Measurements from ENCODE around the gene GRIP2.
A peak's percentile ranks its signal among the peaks of the same experiment; 100 is the strongest.

The GRIP2 gene

GRCh38 chr3:14481646-14482036, 58.5 kb downstream of the GRIP2 start:
- DNase-seq: no peak

- DNase-seq: no peak
These were observed 59.0 kb downstream of the GRIP2 start for GRCh38 chr3:14481018-14481645.

GRCh38 chr3:14480207-14481017, 59.7 kb downstream of the GRIP2 start:
- DNase-seq: peak; percentile 48

- no peak for DNase-seq
These were observed 60.6 kb downstream of the GRIP2 start for GRCh38 chr3:14479591-14479990.

GRCh38 chr3:14478956-14479550, 61.1 kb downstream of the GRIP2 start:
- DNase-seq: no peak

GRCh38 chr3:14477311-14477935, 62.7 kb downstream of the GRIP2 start:
- no peak for DNase-seq

- DNase-seq: no peak
These were observed 63.4 kb downstream of the GRIP2 start for GRCh38 chr3:14476583-14477265.

- no peak for DNase-seq
These were observed 64.5 kb downstream of the GRIP2 start for GRCh38 chr3:14475621-14476020.

- DNase-seq: no peak
These were observed 65.6 kb downstream of the GRIP2 start for GRCh38 chr3:14474363-14475081.

- DNase-seq: no peak
These were observed 66.7 kb downstream of the GRIP2 start for GRCh38 chr3:14473411-14473891.

- peak; percentile 90 for DNase-seq
These were observed 67.4 kb downstream of the GRIP2 start for GRCh38 chr3:14472471-14473351.

- DNase-seq: no peak
These were observed 68.5 kb downstream of the GRIP2 start for GRCh38 chr3:14471690-14472089.

- DNase-seq: peak; percentile 34
These were observed 69.1 kb downstream of the GRIP2 start for GRCh38 chr3:14471016-14471415.

- no peak for DNase-seq
These were observed 69.7 kb downstream of the GRIP2 start for GRCh38 chr3:14470461-14470860.

GRCh38 chr3:14468621-14468981, 71.5 kb downstream of the GRIP2 start:
- DNase-seq: no peak

- peak; percentile 50 for DNase-seq
These were observed 72.1 kb downstream of the GRIP2 start for GRCh38 chr3:14467814-14468620.

- no peak for DNase-seq
These were observed 73.8 kb downstream of the GRIP2 start for GRCh38 chr3:14466179-14466903.

GRCh38 chr3:14465425-14465824, 74.7 kb downstream of the GRIP2 start:
- DNase-seq: no peak

GRCh38 chr3:14464521-14464920, 75.6 kb downstream of the GRIP2 start:
- no peak for DNase-seq
